BJ (cell line): Measurements from ENCODE around the gene HSP90AB1. TPM values are rescaled to one million over a fixed set of nuclear protein-coding genes. Genes with fewer than 3 reads are reported as not detected.

ENCODE experiments used
- CTCF ChIA-PET: fragments of 350-600 bp; formaldehyde crosslinking; extraction: SDS; loops from one replicate; lab custom pipeline; 2021; ENCODE audit warnings: antibody characterized with exemption, inconsistent platforms; lab: Yijun Ruan, JAX
- POLR2A ChIA-PET: fragments of 300-600 bp; sonication (Branson Sonifier 250); formaldehyde crosslinking; extraction: SDS; loops from one replicate; lab custom pipeline; 2021; ENCODE audit warnings: antibody characterized with exemption; lab: Charles Lee
- DNase-seq: peaks from one replicate; pipeline ENCODE4 v3.0.0-alpha.2; 2011; ENCODE audit warnings: low read depth
- H3K27me3 ChIP-seq: 2 replicates; pipeline ENCODE4 v1.6.0; 2011; ENCODE audit warnings: low read length; ENCODE audit not compliant: control insufficient read depth, insufficient read depth
- H3K36me3 ChIP-seq: 2 replicates; pipeline ENCODE4 v1.5.1; 2011; ENCODE audit warnings: low read length; ENCODE audit not compliant: control insufficient read depth, insufficient read depth
- H3K4me3 ChIP-seq: 2 replicates; pipeline ENCODE4 v1.5.1; 2011; ENCODE audit warnings: low read depth, mild to moderate bottlenecking, control low read depth, low read length
- CTCF ChIP-seq: IDR thresholded peaks from 2 replicates; pipeline ENCODE4 v1.5.1; 2011; ENCODE audit warnings: low read depth, mild to moderate bottlenecking, control low read depth, inconsistent platforms, low read length, moderate library complexity; ENCODE audit not compliant: insufficient read depth
- polyA plus RNA-seq: library from polyadenylated mRNA; depleted of rRNA; stranded (reverse); fragments of >200 nt; gene quantifications from 2 replicates; pipeline ENCODE4 v1.2.3, GENCODE V29; 2011

The HSP90AB1 gene
- polyA plus RNA-seq, 1 experiment: 578 TPM

- ChIA-PET CTCF (interaction anchor here (8.7 kb wide), 1 partner anchor 70 kb away, joined by 138 read pairs; no protein-coding TSS in a partner anchor), POLR2A (no interaction called here)
- Histone ChIP-seq H3K27me3 (peaks cover 19% of the 10 kb centered on the region), H3K36me3 (peaks cover 2% of the 10 kb centered on the region), H3K4me3 (no peak overlapping the region; the same call in 1 of the 2 replicates)
- DNase-seq: no peak
- TF ChIP-seq CTCF: no peak
These were observed 18.9 kb downstream of the HSP90AB1 start for GRCh38 chr6:44265722-44266233.

- TF ChIP-seq CTCF: no peak
- Histone ChIP-seq H3K27me3 (peaks cover 23% of the 10 kb centered on the region), H3K4me3 (no peak overlapping the region), H3K36me3 (peaks cover 2% of the 10 kb centered on the region)
- DNase-seq: no peak
- ChIA-PET CTCF (interaction anchor here (0.6 to 8.7 kb wide), 9 partner anchors 9 to 78 kb away, joined by 3 to 138 read pairs (median 11); partner anchors contain the start of gene SLC35B2), POLR2A (no interaction called here)
These were observed 19.4 kb downstream of the HSP90AB1 start for GRCh38 chr6:44266347-44266746.

GRCh38 chr6:44267252-44267651 lies 20.4 kb downstream of the HSP90AB1 start:
- CTCF ChIA-PET: interaction anchor here (0.6 to 8.7 kb wide), 17 partner anchors 10 to 1568 kb away, joined by 3 to 138 read pairs (median 6); partner anchors contain the start of gene SLC35B2
- TF ChIP-seq CTCF: no peak
- no peak for DNase-seq
- peaks cover 31% of the 10 kb centered on the region for H3K27me3 ChIP-seq
- no peak overlapping the region for H3K4me3 ChIP-seq
- no peaks in the 10 kb centered on the region for H3K36me3 ChIP-seq
- POLR2A ChIA-PET: no interaction called here

- Histone ChIP-seq H3K27me3 (peaks cover 39% of the 10 kb centered on the region), H3K36me3 (no peaks in the 10 kb centered on the region), H3K4me3 (no peak overlapping the region)
- peak; percentile 95 for TF ChIP-seq CTCF
- ChIA-PET CTCF (interaction anchor here (0.6 to 8.7 kb wide), 40 partner anchors 10 to 1048 kb away, joined by 3 to 138 read pairs (median 4); partner anchors contain the start of genes AARS2, SLC35B2 and SPATS1), POLR2A (no interaction called here)
- DNase-seq: no peak
These were observed 21.3 kb downstream of the HSP90AB1 start for GRCh38 chr6:44268095-44268628.

- no peak for TF ChIP-seq CTCF
- no peak for DNase-seq
- CTCF ChIA-PET: interaction anchor here (0.9 to 8.7 kb wide), 14 partner anchors 9 to 168 kb away, joined by 3 to 138 read pairs (median 8); partner anchors contain the start of genes AARS2 and SLC35B2
- no peak overlapping the region for H3K4me3 ChIP-seq
- H3K36me3 ChIP-seq: no peaks in the 10 kb centered on the region
- peaks cover 41% of the 10 kb centered on the region for H3K27me3 ChIP-seq
- POLR2A ChIA-PET: no interaction called here
These were observed 22.4 kb downstream of the HSP90AB1 start for GRCh38 chr6:44269178-44269920.
